ENCODE data around the gene DCHS1.

Gene DCHS1

GRCh38 chr11:6655020-6655789 lies 404 bp downstream of the DCHS1 start:
- DNase-seq (ENCODE audit: low spot score) = no peak
- CTCF ChIA-PET = no interaction called here

GRCh38 chr11:6654281-6655019 lies 1.2 kb downstream of the DCHS1 start:
- CTCF ChIA-PET = no interaction called here
- POLR2A ChIA-PET (ENCODE audit: low non-redundant PET) = no interaction called here
- no peak for DNase-seq (ENCODE audit: low spot score)
- no peak for TF ChIP-seq CTCF (conservative IDR thresholded peaks at IDR 0.05; ENCODE audit: low read depth)
- no peak overlapping the region for H3K27ac ChIP-seq

More at GRCh38 chr11:6655020-6655789, 404 bp downstream of the DCHS1 start:
- no peak overlapping the region for H3K27ac ChIP-seq
- TF ChIP-seq CTCF (conservative IDR thresholded peaks at IDR 0.05; ENCODE audit: low read depth) = no peak
- POLR2A ChIA-PET (ENCODE audit: low non-redundant PET) = no interaction called here

- no peak for DNase-seq (ENCODE audit: low spot score)
- POLR2A ChIA-PET (ENCODE audit: low non-redundant PET) = no interaction called here
- TF ChIP-seq CTCF (conservative IDR thresholded peaks at IDR 0.05; ENCODE audit: low read depth) = no peak
- no peak overlapping the region for H3K27ac ChIP-seq
- CTCF ChIA-PET = no interaction called here
Observed at GRCh38 chr11:6653656-6654055, 2.0 kb downstream of the DCHS1 start.

GRCh38 chr11:6653097-6653496 lies 2.5 kb downstream of the DCHS1 start:
- DNase-seq (ENCODE audit: low spot score) = no peak
- POLR2A ChIA-PET (ENCODE audit: low non-redundant PET) = no interaction called here
- TF ChIP-seq CTCF (conservative IDR thresholded peaks at IDR 0.05; ENCODE audit: low read depth) = no peak
- CTCF ChIA-PET = no interaction called here
- H3K27ac ChIP-seq = no peak overlapping the region

GRCh38 chr11:6652182-6652581 lies 3.4 kb downstream of the DCHS1 start:
- POLR2A ChIA-PET (ENCODE audit: low non-redundant PET) = no interaction called here
- DNase-seq (ENCODE audit: low spot score) = no peak
- CTCF ChIA-PET = no interaction called here
- no peak for TF ChIP-seq CTCF (conservative IDR thresholded peaks at IDR 0.05; ENCODE audit: low read depth)
- H3K27ac ChIP-seq = no peak overlapping the region

GRCh38 chr11:6650980-6651379 lies 4.6 kb downstream of the DCHS1 start:
- no peak overlapping the region for H3K27ac ChIP-seq
- POLR2A ChIA-PET (ENCODE audit: low non-redundant PET) = no interaction called here
- no peak for TF ChIP-seq CTCF (conservative IDR thresholded peaks at IDR 0.05; ENCODE audit: low read depth)
- CTCF ChIA-PET = no interaction called here
- DNase-seq (ENCODE audit: low spot score) = no peak

Data from RWPE1 (cell line).